COLO668 (cell line): Measurements from ENCODE around the gene GH2.

ENCODE experiments used
- DNase-seq: peaks from one replicate; lab custom pipeline; 2025; ENCODE audit not compliant: unreplicated experiment; lab: John Stamatoyannopoulos, UW

Gene GH2

GRCh38 chr17:63842540-63843386 lies 39.0 kb downstream of the GH2 start, which contains the start of gene SMARCD2:
SMARCD2 (minus strand) TSS chr17:63842685; CDS start chr17:63842674, 11 bp downstream.
- DNase-seq: peak; percentile 96

GRCh38 chr17:63842173-63842539 lies 39.6 kb downstream of the GH2 start:
- DNase-seq: peak; percentile 69

- peak; percentile 15 for DNase-seq
These were observed 40.2 kb downstream of the GH2 start for GRCh38 chr17:63841350-63842172.

- no peak for DNase-seq
These were observed 41.0 kb downstream of the GH2 start for GRCh38 chr17:63840591-63841349.

GRCh38 chr17:63838631-63839171 lies 43.0 kb downstream of the GH2 start:
- peak; percentile 18 for DNase-seq

GRCh38 chr17:63837962-63838600 lies 43.7 kb downstream of the GH2 start:
- DNase-seq: no peak

- no peak for DNase-seq
These were observed 44.3 kb downstream of the GH2 start for GRCh38 chr17:63837480-63837879.

GRCh38 chr17:63836811-63837210 lies 44.9 kb downstream of the GH2 start:
- DNase-seq: no peak

GRCh38 chr17:63835167-63835720 lies 46.5 kb downstream of the GH2 start:
- no peak for DNase-seq

GRCh38 chr17:63834431-63835166 lies 47.1 kb downstream of the GH2 start:
- peak; percentile 31 for DNase-seq

GRCh38 chr17:63833741-63834373 lies 47.9 kb downstream of the GH2 start:
- no peak for DNase-seq

- no peak for DNase-seq
These were observed 48.6 kb downstream of the GH2 start for GRCh38 chr17:63833026-63833740.

GRCh38 chr17:63832455-63832854 lies 49.3 kb downstream of the GH2 start:
- no peak for DNase-seq

- DNase-seq: no peak
These were observed 49.7 kb downstream of the GH2 start for GRCh38 chr17:63832014-63832413.

- no peak for DNase-seq
These were observed 50.2 kb downstream of the GH2 start for GRCh38 chr17:63831505-63831904.

GRCh38 chr17:63830904-63831491 lies 50.7 kb downstream of the GH2 start:
- no peak for DNase-seq

GRCh38 chr17:63830278-63830677 lies 51.5 kb downstream of the GH2 start:
- no peak for DNase-seq
